ENCODE results near the gene CD200R1. TPM values are rescaled to one million over a fixed set of nuclear protein-coding genes. Genes with fewer than 3 reads are reported as not detected.

Gene CD200R1
- total and polyA plus RNA-seq, 2 of the 8 experiments (the other 6 are each of a cell fraction or from before 2014, with no cell fraction given) = 0.02 TPM; not detected in 1

DNA sequence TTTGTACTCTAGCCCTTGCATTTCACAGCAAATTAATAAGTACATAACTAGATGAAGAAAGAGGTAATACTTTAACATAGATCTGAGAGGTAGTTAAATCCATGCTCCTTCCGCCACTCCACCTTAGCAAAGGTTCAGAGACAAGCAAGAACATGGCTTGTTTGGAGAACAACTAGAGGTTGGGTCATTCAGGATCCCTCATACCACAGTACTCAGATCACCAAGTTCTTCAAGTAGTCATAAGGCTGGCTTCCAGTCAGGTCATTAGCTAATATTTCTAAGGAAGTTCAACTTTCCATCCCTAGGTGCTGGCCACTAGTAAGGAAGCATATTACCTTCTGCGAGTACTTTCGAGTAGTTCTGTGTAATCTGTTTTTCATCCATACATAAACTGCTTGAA is 44.1 kb downstream of the CD200R1 start:
- DNase-seq (ENCODE audit: low read depth in 1 of 2, low spot score in 2 of 2) (no peak), FAIRE-seq (no peak)
- Histone ChIP-seq H3K27ac (ENCODE audit: low read depth, low read length) (no peak overlapping the region), H3K23me2 (ENCODE audit: low read depth, low read length) (no peaks in the 10 kb centered on the region), H3K4ac (replicated peaks; ENCODE audit: insufficient read length, low read depth, low read length) (no peak overlapping the region), H3K23ac (ENCODE audit: insufficient read length) (no peak overlapping the region), H2BK5ac (ENCODE audit: low read depth, low read length) (no peak overlapping the region), H2BK20ac (ENCODE audit: low read length) (no peak overlapping the region), H4K91ac (replicated peaks; ENCODE audit: insufficient read length, low read length) (no peak overlapping the region), H3K36me3 (ENCODE audit: control insufficient read depth in 2 of 4, insufficient read depth in 4 of 4, low read length in 3 of 4) (no peaks in the 10 kb centered on the region), H3K56ac (replicated peaks; ENCODE audit: insufficient read length, low read depth, low read length) (no peak overlapping the region), H3K4me3 (ENCODE audit: extremely low read depth in 1 of 4, insufficient read depth in 2 of 4, low read depth in 3 of 4, low read length in 4 of 4) (no peak overlapping the region), H3K9ac (replicated peaks in 1 of 4; ENCODE audit: extremely low read depth in 1 of 4, low read depth in 3 of 4, low read length in 3 of 4) (no peak overlapping the region), H3K14ac (ENCODE audit: insufficient read length) (no peak overlapping the region), H2BK120ac (replicated peaks; ENCODE audit: low read depth, low read length) (no peak overlapping the region), H2AK5ac (ENCODE audit: low read depth, low read length) (no peak overlapping the region), H2BK12ac (ENCODE audit: low read depth, low read length) (no peak overlapping the region), H3K79me2 (ENCODE audit: control insufficient read depth in 1 of 2, insufficient read depth in 2 of 2, low read length in 2 of 2) (no peaks in the 10 kb centered on the region), H3K79me1 (ENCODE audit: low read depth, low read length) (no peaks in the 10 kb centered on the region), H3K18ac (ENCODE audit: extremely low read depth, low read length) (no peak overlapping the region), H2AFZ (ENCODE audit: low read length) (no peak overlapping the region), H4K8ac (ENCODE audit: extremely low read depth, insufficient read depth, low read length) (no peak overlapping the region), H3K4me1 (replicated peaks in 1 of 4; ENCODE audit: control insufficient read depth in 3 of 4, insufficient read depth in 4 of 4, low read length in 3 of 4) (no peaks in the 10 kb centered on the region), H3K27me3 (replicated peaks in 1 of 4; ENCODE audit: control insufficient read depth in 3 of 4, extremely low read depth in 1 of 4, insufficient read depth in 3 of 4, low read length in 3 of 4) (no peaks in the 10 kb centered on the region), H2BK15ac (ENCODE audit: low read length) (no peak overlapping the region), H3K9me3 (ENCODE audit: insufficient read depth in 2 of 2, low read depth in 1 of 2, low read length in 1 of 2) (no peaks in the 10 kb centered on the region), H4K5ac (ENCODE audit: insufficient read length, low read depth, low read length) (no peak overlapping the region), H4K20me1 (replicated peaks in 1 of 2; ENCODE audit: control insufficient read depth in 1 of 2, insufficient read depth in 2 of 2, low read length in 2 of 2) (no peaks in the 10 kb centered on the region), H3K4me2 (ENCODE audit: insufficient read depth in 1 of 2, low read depth in 2 of 2, low read length in 2 of 2) (no peak overlapping the region)
- CTCF ChIA-PET (ENCODE audit: partially characterized antibody) = no interaction called here
- TF ChIP-seq TEAD4 (IDR thresholded peaks at IDR 0.05; ENCODE audit: low read depth, low read length) (no peak), SP1 (IDR thresholded peaks at IDR 0.05; ENCODE audit: low read depth, low read length) (no peak), SP4 (IDR thresholded peaks at IDR 0.05; ENCODE audit: low read length) (no peak)
- TF ChIP-seq, protein P1, sequence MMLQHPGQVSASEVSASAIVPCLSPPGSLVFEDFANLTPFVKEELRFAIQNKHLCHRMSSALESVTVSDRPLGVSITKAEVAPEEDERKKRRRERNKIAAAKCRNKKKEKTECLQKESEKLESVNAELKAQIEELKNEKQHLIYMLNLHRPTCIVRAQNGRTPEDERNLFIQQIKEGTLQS (IDR thresholded peaks at IDR 0.05; ENCODE audit: insufficient read depth, low read depth, low read length) = no peak
- POLR2A ChIA-PET (ENCODE audit: partially characterized antibody) = no interaction called here
- WGBS, 2 experiments (ENCODE audit: extremely low coverage in 1 of 2, insufficient coverage in 1 of 2, insufficient read length in 1 of 2, insufficient replicate concordance in 2 of 2, low coverage in 1 of 2, low lambda C conversion rate in 2 of 2, missing lambda C conversion rate in 1 of 2) = 97% methylated on average over 3 of the region's 3 CpGs; no CpG with 5 or more reads in 1 of the 2 experiments
